Hepatocyte (in vitro differentiated cells): ENCODE results near the gene SRP68.

Experiments used
- EZH2phosphoT487 ChIP-seq: fragments of 200-600 bp; sonication (generic); IDR thresholded peaks from one replicate; pipeline ENCODE4 v1.6.1; 2018; ENCODE audit warnings: antibody characterized with exemption, mild to moderate bottlenecking, low read depth, moderate library complexity; ENCODE audit not compliant: unreplicated experiment, severe bottlenecking
- TF ChIP-seq, protein P1 (sequence below): fragments of 200-600 bp; sonication (generic); IDR thresholded peaks from 2 replicates; pipeline ENCODE4 v1.5.1; 2016; ENCODE audit warnings: antibody characterized with exemption, mild to moderate bottlenecking; ENCODE audit not compliant: poor library complexity

DNA sequence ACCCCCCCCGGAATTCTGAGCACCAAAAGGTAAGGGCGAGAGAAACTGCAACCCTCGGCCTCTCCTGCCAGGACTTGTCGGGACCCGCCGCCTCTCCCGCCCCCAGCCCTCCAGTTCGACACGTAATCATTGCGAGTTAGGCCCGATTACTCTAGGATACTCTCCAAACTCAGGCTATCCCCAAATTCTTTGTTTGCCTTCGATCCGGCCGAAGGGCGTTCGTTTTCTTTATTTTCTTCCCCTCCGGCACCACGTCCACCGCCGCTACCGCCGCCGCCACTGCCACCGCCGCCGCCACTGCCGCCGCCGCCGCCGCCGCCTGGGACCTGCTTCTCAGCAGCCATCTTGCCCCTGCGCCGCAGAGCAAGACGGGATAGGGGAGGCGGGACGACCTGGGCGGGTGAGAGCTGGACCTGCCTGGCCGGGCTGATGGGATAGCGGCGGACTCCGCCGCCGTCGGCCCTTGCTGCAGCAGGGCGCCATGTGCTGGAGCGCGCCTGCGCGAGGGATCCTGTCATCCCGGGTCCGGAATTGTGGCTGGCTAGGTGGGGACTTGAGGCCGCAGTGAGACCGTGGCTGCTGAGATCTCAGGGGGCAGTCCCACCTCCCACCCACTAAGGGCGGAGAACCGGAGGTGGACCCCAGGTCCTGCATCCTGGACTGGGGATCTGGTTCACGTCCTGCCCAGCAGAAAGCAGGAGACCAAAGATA lies at the start of gene SRP68:
- TF ChIP-seq, protein P1, sequence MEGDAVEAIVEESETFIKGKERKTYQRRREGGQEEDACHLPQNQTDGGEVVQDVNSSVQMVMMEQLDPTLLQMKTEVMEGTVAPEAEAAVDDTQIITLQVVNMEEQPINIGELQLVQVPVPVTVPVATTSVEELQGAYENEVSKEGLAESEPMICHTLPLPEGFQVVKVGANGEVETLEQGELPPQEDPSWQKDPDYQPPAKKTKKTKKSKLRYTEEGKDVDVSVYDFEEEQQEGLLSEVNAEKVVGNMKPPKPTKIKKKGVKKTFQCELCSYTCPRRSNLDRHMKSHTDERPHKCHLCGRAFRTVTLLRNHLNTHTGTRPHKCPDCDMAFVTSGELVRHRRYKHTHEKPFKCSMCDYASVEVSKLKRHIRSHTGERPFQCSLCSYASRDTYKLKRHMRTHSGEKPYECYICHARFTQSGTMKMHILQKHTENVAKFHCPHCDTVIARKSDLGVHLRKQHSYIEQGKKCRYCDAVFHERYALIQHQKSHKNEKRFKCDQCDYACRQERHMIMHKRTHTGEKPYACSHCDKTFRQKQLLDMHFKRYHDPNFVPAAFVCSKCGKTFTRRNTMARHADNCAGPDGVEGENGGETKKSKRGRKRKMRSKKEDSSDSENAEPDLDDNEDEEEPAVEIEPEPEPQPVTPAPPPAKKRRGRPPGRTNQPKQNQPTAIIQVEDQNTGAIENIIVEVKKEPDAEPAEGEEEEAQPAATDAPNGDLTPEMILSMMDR, result no peak
- no peak for TF ChIP-seq EZH2phosphoT487
